Limb (tissue), 2 donors: ENCODE data around the gene SYCP2.

Experiments
- DNase-seq, 2 donors: peaks; one replicate each; pipeline ENCODE4 v3.0.0-alpha.2; 2016; ENCODE audit errors: extremely low spot score in 2 of 2

SYCP2 gene

DNA sequence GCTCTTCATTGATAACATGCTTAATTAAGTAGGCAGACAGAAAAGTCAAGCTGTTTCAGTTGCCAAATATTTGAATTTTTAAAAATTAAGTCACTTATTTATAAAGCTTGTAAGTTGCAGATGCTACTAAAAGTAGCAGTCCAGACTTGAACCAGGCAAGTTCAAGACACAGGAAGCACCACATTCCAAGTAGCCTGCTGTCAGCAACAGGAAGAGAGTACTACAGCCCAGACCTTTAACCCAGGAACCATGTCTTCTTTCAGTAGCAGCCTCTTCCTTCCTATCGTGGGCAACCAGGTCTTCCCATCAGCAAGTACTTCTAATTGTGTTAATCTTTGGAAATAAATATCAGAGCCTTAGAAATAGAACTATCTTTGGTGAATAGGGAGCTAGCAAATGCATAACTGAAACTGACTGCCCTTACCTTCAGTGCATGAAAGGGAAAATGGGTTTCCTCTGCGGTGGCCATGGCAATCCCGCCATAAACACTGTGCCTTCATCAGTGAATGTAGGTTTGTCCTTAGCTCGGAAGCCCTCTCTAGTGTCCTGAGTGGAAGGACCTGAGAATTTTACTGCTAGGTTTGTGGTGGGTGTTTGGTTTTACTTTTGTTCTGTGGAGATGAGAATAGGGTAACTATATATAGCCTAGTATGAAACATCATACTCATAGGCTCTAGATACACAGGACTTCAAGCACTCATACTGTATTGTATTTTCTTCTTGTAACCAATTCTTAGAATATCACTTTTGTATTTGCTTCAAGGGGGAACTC is 95.6 kb downstream of the SYCP2 start:
- DNase-seq = no peak

DNA sequence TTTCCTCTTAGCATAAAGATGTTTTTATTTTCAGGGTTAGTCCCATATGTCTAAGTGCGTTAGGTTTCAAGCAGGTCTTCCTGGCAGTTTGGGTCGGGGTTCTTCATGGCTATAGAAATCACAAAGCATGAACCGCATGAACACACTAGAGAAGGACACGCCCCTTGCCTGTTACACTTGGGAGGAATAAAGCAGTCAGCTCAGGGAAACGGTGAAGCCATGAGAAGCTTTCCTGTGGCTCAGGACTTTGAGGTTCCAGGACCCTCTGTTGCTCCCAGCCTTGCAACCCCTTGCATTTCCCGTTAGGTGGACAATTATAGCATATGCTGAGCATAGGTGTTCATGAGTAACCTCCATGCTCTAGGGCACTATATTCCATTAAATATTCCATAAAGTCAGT is 96.7 kb downstream of the SYCP2 start:
- DNase-seq = no peak

DNA sequence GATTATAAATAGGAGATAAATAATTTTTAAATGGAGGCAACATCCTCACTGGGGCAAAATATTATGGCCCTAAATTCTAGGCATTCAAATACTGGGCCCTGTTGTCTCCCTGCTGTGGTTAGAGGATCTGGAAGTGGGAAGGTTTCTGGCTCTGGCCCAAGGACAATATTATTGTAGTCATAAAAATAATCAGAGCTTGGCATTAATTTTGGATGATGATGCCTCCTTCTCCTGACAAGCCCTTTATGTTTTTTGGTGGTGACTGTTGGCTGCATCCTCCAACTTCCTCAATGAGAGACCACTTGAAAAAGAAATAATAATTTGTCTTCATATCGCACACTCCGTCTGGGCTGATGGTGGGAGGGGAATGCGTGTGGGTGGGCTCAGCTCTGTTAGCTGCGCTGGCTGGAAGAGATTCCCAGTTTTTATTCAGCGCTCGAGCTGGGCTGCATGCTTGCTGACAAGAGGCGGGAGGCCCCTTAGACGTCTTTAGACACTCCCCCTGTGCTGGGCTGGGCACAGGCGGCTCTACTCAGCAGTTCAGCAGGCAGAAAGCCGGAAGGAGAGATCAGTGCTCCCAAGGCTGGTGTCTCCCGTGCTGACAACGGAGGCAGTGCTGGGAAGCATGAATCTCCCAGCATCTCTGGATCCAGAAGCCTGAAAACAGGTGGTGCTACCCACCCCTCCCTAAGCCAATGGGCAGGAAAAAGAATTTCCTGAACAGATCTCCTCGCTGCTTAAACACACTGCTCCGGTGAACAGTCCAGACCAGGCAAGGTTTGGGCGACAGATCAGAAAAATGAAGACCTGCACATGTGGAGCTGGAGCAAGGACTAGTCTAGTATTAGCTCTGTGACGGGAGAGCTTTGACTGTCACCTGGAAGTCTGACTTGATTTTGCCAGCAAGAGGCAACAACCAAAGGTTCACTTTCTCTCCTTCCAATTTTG is 97.7 kb downstream of the SYCP2 start:
- peak; percentile 78 to 82 for DNase-seq

DNA sequence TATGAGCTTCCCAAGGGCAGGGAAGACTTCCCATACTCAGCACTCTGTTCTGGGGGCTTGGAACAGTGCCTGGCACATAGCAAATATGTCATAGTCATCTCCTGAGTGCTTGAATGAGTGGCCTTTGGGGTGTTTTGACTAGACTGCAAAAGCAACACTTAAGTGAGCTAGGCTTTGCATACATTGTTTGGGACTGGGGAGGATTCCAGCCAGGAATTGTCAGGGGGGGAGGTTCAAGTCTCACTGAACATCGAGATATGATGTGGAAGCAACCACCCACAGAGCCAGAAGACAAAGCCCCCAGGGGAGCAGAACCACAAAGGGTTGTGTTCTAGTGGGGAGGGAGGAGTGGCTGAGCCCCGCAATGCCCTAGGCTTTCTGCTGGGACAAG is 98.4 kb downstream of the SYCP2 start:
- DNase-seq = no peak

DNA sequence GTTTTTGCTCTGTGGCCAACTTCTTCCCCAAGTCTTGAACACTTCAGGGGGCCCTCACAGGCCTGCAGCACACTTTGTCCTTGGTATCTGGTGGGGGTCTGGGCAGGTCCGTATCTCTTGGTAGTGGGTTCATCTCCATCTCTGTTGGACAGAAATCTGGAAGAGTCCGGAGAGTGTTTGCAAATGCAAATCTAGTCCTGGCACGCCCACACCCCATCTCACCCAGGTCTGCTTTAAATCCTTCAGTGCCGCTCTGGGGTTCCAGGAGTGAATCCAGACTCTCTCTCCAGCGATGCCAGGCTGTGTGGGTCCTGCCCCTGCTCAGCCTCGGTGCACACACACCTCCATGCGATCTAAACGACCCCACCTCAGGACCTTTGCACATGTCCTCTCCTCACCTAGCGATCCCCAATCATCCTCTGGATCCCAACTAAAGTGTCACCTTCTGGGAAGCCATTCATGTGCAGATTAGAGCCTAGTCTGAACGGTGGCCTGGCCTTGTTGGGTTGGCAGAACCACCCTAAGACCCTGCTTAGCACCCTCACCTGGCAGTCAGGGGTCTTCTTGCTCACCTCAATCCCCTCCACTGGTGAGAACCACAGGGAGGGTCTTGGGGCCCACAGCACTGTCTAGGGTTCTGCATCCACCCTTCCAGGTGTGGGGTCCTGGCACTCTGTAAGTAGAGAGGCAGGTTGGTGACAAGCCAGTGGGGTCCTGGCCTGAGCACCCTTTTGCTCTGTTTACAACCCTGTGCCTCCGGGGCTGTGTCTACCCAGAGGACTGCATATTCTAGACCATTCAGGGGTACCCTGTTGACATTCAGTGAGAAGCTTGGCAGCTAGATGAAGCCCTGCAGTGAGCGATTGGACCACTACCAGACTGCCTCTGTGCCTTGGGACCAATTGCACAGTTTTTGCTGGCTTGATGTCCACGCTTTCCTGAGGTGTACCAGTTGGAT is 100.8 kb downstream of the SYCP2 start:
- no peak for DNase-seq

DNA sequence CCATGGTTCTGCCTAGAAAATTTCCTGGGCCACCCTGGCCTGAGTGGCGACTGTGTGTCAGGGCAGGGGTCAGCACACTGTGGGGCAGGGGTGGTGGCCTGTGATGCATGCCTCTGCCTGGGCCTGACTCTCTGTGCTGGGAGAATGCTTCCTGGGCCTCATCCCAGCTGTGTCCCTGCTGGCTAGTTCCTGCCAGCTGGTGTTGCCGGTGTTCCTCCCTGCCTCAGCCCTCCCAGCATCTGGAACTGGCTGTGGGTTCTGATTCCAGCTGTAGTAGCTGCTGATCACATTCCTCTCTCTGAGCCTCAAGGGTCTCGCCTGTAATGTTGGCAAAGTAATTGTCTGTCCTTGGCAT is 101.5 kb downstream of the SYCP2 start:
- DNase-seq = peak in 1 of 2 donors; percentile 67

DNA sequence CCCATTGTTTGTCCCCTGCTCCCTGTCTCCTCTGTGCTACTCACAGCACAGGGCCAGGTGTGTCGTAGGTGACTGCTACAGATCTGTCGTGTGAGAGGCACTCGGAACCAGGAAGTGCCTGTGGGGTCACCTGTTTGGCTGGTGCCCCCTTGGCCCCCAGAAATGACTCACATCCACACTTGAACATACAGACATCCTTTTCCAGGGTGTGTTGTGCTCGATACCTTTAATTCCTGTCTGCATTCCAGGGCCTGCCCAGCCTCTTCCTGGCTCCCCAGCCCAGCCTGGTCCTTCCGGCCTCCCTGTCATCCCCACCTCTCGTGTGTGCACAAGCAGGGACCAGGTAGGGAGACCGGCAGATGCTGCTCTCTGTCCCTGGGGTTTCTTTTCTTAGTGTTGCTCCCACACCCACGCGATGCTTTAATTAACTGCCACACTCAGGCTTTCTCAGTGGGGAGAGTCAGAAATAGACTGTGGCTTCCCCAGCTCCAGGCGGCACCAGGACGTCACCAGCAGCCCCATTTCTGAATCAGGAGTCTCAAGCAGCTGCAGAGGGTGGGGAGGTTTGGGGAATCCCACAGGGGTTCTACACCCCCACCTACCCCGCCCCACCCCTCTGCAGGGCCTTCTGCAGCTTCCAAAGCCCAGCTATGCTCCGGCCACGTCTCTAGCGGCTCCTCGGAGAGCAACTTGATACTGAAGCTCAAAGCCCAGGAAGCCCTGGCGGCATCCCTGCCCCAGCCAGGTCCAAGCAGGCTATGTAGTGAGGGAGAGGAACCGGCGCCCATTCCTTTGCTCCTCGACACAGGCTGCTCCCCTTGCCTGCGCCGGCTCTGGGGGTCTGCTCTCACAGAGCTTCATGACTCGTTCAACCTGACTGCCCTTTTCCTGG is 102.2 kb downstream of the SYCP2 start:
- no peak for DNase-seq

DNA sequence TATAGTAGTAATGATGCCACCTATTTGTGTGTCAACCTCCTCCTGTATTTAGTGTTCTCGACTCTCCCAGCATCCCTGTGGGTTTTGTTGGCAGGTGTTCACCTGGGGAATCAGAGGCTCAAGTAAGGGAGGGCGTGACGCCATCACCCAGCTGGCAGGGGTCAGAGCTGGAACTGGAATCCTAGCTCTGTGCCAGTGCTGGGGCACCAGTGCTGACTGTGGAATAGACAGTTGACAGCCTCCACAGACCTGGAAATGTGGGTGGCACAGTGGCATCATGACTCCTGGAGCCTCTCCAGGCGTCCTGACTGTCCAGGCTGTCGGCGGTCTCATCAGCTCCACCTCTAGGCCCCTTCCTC is 102.8 kb downstream of the SYCP2 start:
- DNase-seq = no peak

DNA sequence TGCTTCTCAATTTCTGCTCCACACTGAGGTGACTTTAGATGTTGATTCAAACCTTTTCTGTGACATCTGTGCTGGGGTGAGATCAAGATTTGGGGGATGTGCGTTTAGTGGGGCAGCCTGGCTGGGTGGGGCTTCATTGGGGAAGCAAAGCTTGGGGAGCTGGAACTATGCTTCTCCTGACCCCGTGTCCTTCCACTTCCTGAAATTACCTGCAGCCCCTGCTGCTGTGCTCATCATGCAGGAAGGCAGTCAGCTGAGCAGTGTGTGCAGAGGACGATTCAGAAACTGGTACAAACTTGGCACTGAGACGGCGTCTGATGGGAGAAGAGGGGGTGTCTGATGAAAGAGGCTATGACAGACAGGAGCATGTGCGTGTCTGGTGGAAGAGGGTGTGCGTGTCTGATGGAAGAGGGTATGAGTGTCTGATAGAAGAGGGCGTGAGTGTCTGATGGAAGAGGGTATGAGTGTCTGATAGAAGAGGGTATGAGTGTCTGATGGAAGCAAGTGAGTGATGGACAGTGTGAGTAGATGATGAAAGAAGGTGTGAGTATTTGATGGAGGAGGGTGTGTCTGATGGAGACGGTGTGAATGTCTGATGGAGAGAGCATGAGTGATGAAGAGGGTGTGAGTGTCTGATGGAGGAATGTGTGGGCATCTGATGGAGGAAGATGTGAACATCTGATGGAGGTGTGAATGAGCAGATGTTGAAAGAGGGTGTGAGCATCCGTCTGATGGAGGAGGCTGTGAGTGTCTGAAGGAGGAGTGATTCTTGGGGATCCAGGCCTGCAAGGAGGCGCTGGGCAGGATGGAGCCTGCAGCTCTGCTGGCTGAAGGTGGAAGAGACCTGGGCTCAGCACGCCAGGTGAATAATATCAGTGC is 103.4 kb downstream of the SYCP2 start:
- no peak for DNase-seq

DNA sequence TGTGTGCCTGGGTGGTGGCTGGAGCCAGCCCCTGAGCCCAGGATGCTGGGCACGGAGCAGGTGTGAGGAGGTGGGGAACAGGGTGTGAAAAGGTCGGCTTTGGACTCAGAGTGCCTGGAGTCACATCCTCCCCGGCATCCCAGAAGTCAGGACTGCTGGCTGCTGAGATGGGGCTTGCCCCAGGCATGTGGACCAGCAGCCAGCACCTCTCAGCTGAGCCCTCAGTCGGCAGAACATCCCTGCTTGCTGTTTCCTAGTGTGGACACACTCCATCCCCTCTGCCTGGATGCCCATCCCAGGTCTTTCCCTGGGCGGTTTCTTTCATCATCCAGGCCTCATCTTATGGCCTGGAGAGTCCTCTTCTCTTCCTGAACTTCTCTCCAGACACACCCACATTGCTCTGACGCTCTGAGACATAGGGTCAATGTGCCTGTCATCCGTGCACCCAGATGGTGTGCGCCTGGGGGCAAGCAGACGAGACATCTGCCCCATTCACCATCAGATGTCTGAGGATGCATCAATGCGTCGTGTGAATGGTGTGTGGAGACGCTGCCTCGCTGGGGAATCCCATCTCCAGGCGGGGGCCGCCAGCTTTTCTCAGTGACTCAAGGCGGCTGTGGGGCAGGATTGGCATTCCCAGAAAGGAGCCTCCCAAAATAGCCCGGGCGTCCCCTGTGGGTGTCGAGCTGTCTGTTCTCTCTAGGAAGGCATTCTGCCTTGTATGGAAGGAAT is 104.2 kb downstream of the SYCP2 start:
- no peak for DNase-seq

DNA sequence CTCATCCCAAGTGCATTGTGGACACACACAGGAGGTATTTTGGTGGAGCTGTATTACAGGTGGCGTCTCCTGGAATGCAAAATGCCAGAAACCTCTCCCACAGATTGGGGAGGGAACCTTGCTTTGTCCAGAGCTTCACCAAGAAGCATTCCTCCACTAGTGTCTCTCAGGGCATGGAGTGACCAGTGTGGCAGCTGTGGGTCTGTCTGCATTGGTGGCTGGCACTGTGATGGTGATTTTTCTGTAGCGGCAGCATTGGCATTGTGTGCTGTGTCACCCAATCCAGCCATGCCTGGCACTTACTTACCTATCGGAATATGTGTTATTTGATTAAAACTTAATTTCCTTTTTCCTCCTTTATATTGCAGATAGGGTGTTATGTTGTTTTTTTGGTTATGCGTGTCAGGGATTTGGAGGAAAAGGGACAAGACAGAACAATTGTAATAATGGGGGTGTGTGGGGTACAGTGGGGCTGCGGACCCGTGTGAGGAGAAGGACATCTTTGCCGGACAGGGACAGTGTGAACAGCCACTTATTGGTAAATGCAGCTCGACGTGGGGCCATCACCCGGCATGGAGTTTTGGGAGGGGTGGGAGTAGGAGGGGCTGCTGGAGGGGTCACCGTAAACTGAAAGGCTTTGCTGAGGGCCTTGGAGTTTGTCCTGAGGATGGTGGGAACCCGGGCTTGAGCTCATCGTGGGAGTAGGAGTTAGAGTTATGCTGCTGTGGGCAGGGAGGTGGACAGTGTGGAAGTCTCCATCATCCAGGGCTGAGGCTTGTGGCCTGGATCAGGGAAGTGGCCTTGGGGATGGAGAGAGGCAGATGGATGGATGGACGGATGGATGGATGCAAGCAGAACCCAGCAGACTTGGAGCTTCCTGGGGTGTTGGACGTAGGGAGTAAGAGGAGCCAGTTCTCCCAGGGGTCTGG is 105.0 kb downstream of the SYCP2 start:
- DNase-seq = no peak

DNA sequence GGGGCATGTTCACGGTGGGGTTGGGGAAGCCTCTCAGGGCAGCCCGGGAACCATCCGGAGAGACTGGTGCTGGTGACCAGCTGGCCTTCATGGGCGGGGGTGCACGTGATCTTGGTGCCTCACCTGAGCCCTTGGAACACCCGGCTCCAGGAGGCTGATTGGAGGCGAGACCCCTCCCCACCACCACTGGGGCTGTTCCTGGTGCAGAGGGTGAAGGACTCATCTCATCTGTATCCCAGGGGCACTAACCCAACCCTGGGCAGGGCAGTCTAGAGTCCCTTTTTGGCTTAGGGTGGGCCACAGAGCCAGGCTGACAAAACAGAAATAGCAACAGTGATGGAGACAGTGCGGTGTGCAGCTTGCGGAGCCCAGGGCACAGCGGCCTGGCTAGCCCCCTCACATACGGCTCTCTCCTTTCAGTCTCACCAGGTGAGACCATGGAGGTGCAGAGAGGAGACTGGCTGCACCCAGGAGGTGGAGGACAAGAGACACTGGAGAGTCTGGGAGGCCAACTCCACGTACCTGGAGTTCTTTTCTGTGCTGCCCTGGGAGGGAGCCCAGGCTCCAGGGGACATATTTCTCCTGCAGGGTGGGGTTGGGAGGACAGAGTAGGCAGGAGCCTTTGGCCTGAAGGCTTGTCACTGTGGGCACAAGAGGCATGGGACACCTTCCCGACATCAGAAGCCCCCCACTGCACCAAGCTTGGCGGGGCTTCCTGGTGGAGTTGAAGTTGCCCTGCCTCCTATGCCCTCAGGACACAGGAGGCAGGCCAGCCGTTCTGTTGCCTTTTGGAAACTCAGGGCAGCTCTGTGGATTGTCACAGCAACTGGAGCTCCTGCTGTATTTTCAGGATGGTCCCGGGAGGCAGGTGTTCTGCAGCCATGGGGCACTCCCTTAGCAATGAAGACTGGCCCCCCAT is 106.0 kb downstream of the SYCP2 start:
- peak in 1 of 2 donors; percentile 17 for DNase-seq

DNA sequence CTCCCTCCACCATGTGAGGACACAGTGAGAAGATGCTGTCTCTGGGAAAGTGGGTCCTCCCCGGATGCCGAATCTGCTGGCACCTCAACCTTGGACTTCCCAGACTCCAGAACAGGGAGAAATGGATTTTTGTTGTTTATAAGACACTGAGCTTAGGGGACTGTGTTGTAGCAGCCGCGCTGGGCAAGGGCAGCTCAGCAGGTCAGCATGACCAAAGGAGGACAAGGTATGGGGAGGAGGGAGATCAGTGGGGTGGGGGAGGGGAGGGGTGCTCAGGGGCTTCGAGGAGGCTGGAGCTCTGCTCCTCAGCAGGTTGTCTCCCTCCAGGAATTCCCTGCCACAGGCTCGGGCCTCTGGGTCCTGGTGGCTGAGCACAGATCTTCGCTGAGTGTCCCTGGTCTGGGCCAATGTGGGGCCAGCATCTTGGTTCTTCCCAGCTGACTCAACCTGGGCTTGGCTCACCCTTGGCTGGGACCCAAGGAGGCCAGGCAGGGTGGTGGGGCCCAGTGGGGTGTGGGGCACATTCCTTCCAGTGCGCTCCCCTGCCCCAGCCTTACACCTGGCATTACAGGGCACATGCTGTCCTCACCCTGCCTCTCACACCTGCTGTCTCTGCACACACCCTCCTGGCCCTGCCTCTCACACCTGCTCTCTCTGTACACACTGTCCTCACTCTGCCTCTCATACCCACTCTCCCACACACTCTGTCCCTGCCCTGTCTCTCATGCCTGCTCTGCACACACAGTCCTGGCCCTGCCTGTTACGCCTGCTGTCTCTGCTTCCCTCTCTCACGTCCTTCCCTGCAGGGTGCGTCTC is 107.3 kb downstream of the SYCP2 start:
- peak in 1 of 2 donors; percentile 46 for DNase-seq

DNA sequence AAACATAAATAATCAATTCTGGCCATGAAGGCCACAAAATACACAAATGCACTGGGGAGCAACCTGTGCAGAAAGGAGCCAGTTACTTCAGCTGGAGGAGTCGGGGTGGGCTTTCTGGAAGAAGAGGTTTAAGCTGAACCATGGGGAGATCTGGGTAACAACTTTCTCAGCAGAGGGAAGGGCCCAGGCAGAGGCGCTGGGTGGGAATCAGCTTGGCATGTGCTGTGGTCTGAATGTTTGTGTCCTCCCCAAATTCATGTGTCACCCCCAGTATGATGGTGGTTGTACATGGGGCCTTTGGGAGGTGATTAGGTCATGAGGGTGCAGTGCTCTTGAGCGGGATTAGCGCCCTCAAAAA is 107.9 kb downstream of the SYCP2 start:
- DNase-seq = no peak

DNA sequence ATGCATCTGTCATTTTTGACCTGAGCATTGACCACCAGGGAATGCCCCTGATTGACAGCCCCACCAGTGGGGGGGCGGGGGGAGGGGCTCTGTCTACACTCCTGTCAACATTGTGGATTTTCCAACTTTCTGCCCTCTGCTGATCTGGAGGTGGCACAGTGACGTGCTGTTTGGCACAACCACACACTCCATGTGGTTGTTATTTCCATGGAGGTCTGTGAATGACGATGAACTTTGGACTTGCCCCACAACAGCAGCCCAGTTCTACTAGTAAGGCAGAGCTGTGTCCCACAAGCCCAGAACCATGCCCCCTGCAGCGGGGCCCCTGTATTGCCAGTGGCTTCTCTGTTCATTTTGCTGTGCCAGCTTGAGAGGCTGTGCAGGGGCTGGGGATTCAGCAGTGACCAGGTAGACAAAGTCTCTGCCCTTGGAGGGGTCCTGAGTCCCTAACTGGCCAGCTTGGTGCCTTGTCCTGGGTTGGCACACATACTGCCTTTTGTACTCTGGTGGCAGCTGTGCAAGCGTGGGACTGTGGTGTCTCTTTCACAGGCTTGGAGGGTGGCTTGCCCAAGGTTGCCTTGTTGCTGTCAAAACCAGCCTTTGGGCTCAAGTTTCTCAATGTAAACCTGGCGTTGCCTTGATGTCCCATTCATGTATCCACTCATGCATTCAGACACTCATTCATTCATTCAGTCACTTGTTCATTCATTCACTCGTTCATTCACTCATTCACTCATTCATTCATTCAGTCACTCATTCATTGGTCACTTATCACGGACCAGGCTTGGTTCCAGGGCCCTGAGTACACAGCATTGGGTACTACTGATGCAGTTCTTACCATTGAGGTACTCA is 108.5 kb downstream of the SYCP2 start:
- peak in 1 of 2 donors; percentile 21 for DNase-seq
